Measurements from ENCODE around the gene AOPEP.

- TF ChIP-seq CTCF (IDR thresholded peaks at IDR 0.05) (no peak), REST (IDR thresholded peaks at IDR 0.05; ENCODE audit: insufficient read depth in 1 of 2, low read depth in 2 of 2, low read length in 1 of 2) (no peak)
Measured at GRCh38 chr9:95135756-95136155, 409.3 kb downstream of the AOPEP start.

All from Panc1 (cell line).